GM12873 (cell line): ENCODE data around the gene ELFN2.

Source experiments
- TF ChIP-seq, protein P1 (sequence below): IDR thresholded peaks from 2 replicates; pipeline ENCODE4 v1.5.1; 2012; ENCODE audit warnings: low read depth, mild to moderate bottlenecking, moderate library complexity, low read length, control low read depth; ENCODE audit not compliant: insufficient read depth; ENCODE audit errors: missing control alignments

Gene ELFN2

DNA sequence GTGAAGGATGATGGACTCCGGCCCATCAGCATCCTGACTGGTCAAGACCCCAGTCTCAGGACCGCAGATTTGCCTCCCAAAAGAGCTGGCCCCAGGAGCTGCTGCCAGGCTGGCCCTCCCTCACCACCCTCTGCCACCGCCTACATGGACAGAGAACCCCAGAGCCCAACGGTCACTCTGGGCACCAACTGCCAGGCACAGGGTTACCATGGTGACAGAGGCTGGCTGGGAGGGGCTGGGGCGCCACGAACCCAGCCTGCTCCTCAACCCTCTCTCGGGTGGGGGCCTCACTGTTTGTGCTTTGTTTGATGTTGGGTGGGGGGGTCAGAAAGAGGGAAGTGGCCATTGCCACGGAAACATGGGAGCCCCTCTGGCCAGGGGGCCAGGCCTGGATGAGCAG is 55.8 kb downstream of the ELFN2 start:
- TF ChIP-seq, protein P1, sequence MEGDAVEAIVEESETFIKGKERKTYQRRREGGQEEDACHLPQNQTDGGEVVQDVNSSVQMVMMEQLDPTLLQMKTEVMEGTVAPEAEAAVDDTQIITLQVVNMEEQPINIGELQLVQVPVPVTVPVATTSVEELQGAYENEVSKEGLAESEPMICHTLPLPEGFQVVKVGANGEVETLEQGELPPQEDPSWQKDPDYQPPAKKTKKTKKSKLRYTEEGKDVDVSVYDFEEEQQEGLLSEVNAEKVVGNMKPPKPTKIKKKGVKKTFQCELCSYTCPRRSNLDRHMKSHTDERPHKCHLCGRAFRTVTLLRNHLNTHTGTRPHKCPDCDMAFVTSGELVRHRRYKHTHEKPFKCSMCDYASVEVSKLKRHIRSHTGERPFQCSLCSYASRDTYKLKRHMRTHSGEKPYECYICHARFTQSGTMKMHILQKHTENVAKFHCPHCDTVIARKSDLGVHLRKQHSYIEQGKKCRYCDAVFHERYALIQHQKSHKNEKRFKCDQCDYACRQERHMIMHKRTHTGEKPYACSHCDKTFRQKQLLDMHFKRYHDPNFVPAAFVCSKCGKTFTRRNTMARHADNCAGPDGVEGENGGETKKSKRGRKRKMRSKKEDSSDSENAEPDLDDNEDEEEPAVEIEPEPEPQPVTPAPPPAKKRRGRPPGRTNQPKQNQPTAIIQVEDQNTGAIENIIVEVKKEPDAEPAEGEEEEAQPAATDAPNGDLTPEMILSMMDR, result no peak

DNA sequence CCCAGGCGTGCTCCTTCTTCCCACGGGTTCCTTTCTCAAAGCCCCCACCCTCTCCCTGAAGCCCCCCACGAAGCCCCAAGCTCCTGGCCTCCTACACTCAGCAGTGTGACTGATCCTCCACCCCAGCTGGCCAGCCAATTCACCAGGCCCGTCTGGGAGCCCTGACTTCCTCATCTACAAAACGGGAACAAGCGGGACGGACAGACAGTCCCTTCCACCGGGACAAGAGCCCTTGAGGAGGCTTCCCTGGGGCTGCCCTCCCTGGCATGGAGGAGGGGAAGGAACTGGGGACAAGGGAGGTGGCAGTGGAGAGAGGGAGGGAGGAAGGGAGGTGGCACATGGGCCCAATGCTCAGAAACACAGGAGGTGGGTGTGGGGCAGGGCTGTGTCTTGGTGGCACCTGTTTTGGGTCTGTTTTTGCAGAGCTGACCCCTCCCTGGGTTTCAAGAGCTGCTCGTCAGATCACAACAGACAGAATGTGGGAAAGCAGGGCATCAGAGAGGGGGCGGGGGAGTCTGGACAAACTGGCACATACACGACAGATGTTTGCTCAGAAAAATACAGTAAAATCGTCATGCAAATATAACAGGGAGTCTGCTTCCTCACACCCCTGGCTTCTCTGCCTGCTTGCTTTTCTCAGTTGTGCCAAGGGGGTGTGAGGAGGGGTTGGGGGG is 56.8 kb downstream of the ELFN2 start:
- TF ChIP-seq, protein P1, result no peak

DNA sequence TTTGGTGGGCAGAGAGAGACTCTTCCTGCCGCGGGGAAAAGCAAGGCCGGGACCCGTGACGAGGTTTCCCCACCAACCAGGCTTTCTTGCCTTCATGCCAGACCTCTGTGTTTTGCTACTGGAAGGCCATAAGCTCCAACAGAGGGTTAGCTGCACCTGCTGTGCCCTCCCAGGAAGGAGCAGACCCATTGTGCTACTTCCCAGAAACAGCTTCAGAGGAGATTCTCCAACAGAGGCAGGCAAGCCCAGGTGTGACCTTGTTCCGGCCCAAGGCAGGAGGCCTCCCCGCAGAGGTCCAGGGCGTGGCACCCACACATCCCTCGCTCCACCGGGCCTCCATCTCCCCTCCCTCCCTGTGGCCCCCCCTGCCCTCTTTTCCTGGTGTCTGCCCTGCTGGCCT is 57.8 kb downstream of the ELFN2 start:
- TF ChIP-seq, protein P1, result no peak

DNA sequence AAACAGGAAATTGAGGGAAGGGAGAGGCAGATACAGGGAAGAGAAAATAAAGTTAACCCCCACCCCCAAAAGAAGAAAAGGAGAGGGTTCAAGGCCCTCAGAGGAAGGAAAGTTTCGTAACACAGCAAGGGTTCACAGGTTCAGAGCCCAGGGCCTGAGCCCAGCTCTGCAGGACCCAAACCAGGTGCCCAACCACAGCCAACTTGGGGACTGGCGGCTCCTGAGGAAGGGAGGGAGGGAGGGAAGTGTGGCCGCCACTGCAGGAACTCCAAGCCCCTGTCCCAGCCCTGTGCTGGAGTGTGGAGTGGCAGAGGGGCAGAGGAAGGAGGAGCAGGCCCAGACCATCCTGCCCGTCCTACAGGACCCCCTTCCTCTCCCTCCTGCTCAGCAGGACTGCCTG is 59.2 kb downstream of the ELFN2 start:
- TF ChIP-seq, protein P1, result no peak

DNA sequence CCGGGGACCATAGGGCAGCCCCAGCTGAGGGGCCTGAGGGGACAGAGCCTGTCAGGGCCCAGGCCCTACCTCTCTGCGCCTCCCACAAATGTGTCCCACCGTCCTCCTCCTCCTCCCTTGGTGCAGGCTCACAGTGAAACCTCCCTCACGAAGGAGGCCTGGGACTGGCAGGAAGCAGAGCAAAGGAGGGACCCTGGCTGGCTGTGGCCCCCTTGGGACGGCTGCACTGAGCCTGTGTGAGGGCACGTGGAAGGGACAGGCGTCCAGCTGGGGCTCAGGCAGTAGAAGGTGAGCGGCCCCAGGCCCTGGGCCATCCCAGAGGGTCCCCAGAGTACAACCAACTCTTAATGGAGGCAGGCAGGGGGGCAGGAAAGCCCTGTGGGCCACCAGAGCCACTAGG is 60.7 kb downstream of the ELFN2 start:
- TF ChIP-seq, protein P1, result no peak

GRCh38 chr22:37365950-37366349 is 61.3 kb downstream of the ELFN2 start:
- TF ChIP-seq, protein P1, result no peak

DNA sequence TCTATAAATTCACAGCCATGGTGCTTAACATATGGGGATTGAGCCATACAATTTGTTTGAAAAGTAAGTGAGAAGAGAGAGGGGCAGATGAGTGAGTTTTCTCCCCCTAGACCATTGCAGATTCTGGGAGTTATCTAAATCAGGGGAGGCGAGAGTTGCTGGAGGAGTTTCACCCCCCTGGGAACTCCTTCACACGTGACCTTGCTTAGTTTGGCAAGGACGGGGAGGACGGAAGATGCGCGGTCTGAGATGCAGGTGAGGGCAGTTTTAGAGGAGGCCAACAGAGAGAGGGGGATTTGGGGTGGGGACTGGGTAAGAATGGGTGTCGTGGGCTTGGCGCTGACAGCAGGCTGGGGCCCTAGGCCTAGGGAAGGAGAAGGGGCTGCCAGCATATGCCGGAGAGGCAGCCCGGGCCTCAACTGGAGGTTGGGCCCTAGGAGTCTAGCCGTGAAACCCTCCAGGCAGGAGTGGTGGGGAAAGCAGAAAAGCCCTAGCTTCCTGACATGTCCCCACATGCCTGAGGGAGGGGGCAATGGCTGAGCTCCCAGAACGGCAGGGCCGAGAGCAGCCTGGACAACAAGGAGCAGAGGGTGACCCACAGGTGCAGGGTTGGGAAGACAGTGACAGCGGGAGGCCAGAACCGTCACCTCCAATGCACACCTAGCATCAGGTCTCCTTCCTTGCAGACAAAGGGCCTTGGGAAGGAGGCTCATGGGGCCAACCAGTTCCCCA is 63.9 kb downstream of the ELFN2 start:
- TF ChIP-seq, protein P1, result no peak
